HG03354 (cell line): ENCODE results near the gene C5orf46.
A peak's percentile ranks its signal among the peaks of the same experiment; 100 is the strongest.
"Not testable (repeated sequence)": the region's sequence is repeated elsewhere in the genome, so short reads cannot be mapped to it uniquely, and the experiment has no call there.

Source experiments
- ATAC-seq: cut with Tn5 transposase; IDR thresholded peaks from one replicate; pipeline ENCODE4 v1.9.1; 2021; ENCODE audit warnings: mild to moderate bottlenecking; ENCODE audit not compliant: unreplicated experiment, poor library complexity, severe bottlenecking

The C5orf46 gene

GRCh38 chr5:147906326-147907095, at the start of gene C5orf46:
Gene C5orf46, minus strand, starts transcription at chr5:147906538. Its CDS starts 37 bp downstream, at chr5:147906501.
- no peak for ATAC-seq

DNA sequence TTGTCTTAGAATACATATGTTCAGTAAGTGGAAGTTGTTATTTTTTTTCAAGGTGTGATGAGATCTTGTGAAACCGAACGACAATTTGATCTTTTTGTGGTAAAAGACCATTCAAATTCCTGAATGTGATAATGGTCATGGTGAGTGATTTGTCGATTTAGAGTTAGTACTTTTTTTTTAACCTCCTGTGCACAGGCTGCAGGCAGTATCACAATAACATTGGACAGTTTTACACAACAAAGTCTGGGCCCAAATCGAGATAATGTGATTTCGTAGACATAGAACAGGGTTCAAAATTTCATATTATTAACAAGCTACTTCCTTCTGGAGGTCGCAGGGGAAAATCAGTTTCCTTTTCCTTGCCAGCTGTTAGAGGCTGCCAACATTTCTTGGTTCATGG, 48.6 kb upstream of the C5orf46 start:
- no peak for ATAC-seq

DNA sequence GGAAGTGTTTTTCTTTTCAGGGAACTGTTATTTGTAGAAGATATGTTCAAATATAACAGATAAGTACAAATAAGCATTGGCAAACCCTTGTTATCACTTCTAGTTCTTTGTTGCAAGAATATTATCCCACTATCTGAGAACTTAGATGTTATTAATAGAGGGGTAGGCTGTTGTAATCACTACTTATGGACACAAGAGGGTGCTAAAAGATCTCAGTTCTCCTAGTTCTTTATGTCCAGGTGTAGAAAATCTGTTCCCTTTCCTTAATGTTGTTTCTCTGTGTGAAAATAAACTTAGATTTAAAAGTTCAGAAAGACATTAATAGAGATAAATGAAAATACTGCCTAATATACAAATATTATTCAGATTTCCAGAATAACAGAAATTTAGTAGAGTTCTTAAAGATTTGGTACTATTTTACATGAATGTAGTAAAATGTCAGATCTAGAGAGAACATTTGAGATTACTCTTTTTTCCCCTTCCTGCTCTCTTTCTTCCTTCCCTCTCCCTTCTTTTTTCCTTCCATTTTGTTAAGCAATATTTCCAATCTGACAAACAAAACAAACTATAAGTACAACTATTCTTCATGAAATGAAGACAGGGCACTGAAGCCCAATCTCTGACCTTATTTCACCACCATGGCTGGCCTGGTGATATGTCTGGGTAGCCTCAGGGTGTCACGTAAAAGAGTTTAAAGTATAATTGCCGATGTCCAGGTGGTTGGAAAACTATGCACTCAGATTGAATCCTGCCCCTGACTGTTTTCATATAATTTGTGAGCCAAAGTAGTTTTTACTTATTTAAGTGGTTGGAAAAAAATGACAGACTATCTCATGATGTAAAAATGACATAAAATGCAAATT, 43.6 kb upstream of the C5orf46 start:
- ATAC-seq, result peak; percentile 96

DNA sequence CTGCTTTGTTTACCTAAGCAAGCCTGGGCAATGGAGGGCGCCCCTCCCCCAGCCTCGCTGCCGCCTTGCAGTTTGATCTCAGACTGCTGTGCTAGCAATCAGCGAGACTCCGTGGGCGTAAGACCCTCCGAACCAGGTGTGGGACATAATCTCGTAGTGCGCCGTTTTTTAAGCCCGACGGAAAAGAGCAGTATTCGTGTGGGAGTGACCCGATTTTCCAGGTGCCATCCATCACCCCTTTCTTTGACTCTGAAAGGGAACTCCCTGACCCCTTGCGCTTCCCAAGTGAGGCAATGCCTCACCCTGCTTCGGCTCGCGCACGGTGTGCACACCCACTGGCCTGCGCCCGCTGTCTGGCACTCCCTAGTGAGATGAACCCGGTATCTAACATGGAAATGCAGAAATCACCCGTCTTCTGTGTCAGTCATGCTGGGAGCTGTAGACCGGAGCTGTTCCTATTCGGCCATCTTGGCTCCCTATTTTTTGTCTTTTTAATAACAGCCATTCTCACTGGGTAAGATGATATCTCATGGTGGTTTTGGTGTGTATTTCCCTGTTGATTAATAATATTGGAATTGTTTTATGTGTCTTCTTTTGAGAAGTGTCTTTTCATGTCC, 40.4 kb upstream of the C5orf46 start:
- ATAC-seq, result not testable (repeated sequence)

GRCh38 chr5:147939431-147940114, 33.2 kb upstream of the C5orf46 start:
- no peak for ATAC-seq

DNA sequence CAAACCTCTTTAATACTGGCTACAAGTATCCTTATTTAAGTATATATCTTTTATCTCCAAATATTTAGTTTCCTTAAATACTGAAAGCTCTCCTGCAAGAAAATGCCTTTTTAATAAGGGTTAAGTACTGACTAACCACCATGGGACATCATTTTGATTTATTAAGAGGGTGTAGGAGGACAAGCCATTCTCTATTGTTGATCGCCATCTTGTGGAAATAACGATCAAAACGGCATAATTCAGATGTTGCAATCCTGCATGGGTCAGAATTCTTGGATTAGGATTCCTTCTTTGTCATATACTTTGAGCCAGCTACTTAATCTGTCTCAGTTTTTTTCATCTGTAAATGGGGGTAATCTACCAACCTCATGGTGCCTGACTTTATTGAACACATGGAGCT, 28.7 kb upstream of the C5orf46 start:
- ATAC-seq, result no peak

- peak; percentile 69 for ATAC-seq
Observed at GRCh38 chr5:147930769-147931168, 24.4 kb upstream of the C5orf46 start.

DNA sequence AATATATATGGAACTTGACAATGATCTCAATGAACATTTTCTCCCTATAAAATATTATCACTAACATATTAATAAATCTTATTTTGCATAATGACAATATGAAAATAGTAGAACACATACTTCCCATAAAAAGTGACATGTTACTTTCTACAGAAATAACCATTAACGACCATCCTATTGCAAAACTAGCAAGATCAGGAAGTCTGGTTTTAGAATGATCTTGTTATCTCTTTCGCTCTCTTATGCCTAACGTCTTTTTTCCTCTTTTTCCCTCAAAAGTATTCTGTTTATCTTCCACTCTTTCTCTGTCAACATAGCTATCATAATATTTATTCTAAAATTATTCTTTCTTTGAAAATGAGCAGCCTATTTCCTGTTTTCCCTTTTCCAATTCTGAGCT, 21.6 kb upstream of the C5orf46 start:
- ATAC-seq, result no peak

DNA sequence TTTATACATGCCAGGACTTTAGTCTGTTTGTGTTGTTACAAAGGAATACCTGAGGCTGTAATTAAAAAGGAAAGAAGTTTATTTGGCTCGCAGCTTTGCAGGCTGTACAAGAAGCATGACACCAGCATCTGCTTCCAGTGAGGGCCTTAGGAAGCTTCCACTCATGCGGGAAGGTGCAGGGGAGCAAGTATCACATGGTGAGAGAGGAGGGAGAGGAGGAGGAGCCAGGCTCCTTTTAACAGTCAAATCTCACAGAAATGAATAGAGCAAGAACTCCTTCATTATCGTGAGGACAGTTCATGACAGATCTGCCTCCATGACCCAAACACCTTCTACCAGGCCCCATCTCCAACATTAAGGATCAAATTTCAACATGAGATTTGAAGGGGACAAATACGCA, 18.7 kb upstream of the C5orf46 start:
- no peak for ATAC-seq

GRCh38 chr5:147921136-147921535, 14.8 kb upstream of the C5orf46 start:
- no peak for ATAC-seq

DNA sequence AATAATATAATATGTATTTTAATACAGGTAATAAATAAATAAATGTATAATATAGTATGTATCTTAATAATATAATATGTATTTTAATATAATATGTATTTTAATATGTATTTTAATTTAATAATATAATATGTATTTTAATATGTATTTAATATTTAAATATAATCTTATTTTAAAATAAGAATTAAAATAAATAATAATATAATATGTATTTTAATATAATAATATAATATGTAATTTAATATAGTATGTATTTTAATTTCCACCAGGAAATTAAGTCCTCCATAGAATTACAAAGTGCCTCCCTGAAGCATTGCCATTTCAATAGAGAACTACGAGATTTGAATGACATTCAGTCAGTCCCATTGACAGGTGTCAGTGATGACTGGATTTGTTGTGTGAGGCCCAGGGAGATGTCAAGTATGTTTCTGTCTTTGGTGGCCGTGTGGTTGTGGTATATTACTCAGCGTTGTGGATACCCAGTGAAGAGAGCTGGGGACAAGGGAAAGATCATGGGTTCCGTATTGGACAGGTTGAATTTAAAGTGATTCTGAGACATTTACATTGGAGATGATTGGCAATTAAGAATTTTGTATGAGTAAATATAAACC, 14.2 kb upstream of the C5orf46 start:
- ATAC-seq, result no peak

GRCh38 chr5:147918899-147919298, 12.6 kb upstream of the C5orf46 start:
- no peak for ATAC-seq

DNA sequence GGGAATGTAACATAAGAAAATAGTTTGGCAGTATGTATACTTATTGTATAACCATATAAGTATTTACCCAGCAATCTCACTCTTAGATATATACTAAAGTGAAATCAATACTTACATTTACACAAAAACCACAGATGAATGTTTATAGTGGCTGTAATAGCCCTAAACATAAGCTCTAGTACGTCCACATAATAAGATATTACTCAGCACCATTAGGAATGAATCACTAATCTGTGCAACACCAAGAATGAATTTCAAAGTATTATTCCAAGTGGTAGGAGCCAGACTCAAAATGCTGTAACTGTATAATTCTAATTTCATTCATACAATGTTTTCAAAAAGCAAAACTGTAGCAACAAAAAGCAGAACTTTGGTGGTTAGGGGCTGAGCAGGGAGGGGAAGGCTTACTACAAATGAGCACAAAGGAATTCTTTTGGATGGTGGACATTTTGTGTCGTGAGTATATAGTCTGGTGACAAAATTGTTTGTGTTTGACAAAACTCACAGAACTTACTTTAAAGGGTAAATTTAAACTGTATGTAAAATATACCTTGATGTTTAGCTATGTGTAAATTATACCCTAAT, 11.9 kb upstream of the C5orf46 start:
- no peak for ATAC-seq

- no peak for ATAC-seq
Observed at GRCh38 chr5:147913786-147914185, 7.4 kb upstream of the C5orf46 start.

DNA sequence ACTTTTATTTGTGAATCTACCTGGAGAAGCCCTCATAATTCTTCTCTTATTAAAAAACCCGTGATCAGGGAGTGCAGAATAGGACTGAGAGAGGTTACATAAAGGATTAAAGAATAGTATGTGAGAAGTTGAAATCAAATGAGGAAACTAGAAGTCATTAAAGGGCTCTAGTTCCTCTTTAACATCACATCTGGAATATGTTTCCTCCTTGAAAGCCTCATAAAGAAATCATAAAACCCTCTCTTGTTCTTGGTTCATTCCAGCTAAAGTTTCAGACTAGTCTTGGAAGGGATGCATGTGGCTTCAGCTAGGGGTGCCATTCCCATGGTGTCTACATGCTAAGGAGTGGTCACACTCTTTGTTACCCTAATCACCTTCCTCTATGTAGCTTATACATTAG, 5.7 kb upstream of the C5orf46 start:
- no peak for ATAC-seq

GRCh38 chr5:147911427-147911826, 5.1 kb upstream of the C5orf46 start:
- no peak for ATAC-seq

DNA sequence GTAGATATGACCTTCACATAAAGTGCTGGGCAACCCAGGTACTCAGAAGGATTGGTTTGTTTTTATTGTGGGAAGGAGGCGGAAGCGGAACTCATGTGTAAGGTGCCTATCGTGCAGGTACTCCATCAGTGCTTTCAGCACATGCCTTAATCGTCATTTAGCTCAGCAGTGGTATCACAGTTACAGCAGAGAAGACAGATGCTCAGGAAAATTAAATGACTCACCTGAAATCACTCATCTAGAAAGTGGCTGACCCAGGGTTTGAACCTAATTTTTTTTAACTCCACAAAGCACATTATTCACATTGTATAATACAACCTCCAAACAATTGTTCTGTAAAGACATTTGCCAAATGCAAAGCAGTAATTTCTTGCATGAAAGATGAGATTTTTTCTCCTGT, 2.2 kb downstream of the C5orf46 start:
- ATAC-seq, result no peak

DNA sequence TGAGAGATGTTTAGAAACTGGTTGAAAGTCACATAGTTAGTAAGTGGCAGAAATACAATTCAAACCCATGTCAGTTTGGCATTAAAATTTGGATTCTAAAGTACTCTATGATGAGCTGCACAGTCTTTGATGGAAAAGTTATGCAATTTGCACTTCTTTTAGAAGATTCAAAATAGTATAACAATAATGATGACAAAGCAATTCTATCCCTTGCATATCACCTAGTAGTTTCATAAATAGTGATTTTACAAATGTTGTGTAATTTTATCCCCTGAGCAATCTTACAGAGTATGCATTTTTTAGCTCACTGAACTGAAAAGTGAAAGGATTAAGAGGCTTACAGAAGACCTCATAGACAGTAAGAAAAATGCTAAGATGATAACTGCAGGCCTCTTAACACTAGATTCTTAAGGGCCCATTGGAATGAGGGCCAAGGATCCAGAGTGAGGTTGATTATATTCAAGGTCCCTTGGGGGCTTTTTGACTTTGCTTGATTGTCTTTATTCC, 3.7 kb downstream of the C5orf46 start:
- no peak for ATAC-seq

- ATAC-seq, result no peak
Observed at GRCh38 chr5:147901599-147902039, 4.7 kb downstream of the C5orf46 start.
